T-cell (primary cell): ENCODE results near the gene COPE. TPM values are rescaled to one million over a fixed set of nuclear protein-coding genes. Genes with fewer than 3 reads are reported as not detected.

Source experiments
- ATAC-seq, 4 experiments: fragments of 200-7000 bp in 3 of 4; fragments of 150-1000 bp in 1 of 4; cut with Tn5 transposase; replicated peaks in 1 of 4; 1 replicate in 3 of 4; 2 replicates in 1 of 4; pipeline ENCODE4 v1.10.0; 2021; ENCODE audit warnings: moderate library complexity in 3 of 4, mild to moderate bottlenecking in 2 of 4, moderate number of reproducible peaks in 1 of 4
- CTCF ChIA-PET, 2 donors: fragments of 300-600 bp; sonication (Branson Sonifier 250); formaldehyde crosslinking; loops; one replicate each; lab custom pipeline; 2022; ENCODE audit warnings: antibody characterized with exemption in 2 of 2; lab: Charles Lee
- POLR2A ChIA-PET, 2 donors: fragments of 300-600 bp; sonication (Branson Sonifier 250); formaldehyde crosslinking; loops; one replicate each; lab custom pipeline; 2022; ENCODE audit warnings: antibody characterized with exemption in 2 of 2; lab: Charles Lee
- DNase-seq, 35 experiments: peaks; one replicate each; pipeline versions ENCODE4 v3.0.0 to v3.0.0-alpha.2; 2013 to 2023
- H3K27ac ChIP-seq: one replicate; pipeline ENCODE4 v1.5.1; 2013; ENCODE audit warnings: low read length
- H3K27me3 ChIP-seq, 2 experiments: replicated peaks in 1 of 2; 1 replicate in 1 of 2; 2 replicates in 1 of 2; pipeline versions ENCODE4 v1.6.1 to v1.7.0; 2013; ENCODE audit warnings: low read length in 1 of 2, mixed read lengths in 1 of 2; ENCODE audit not compliant: control insufficient read depth in 2 of 2, insufficient read depth in 2 of 2; ENCODE audit errors: extremely low read depth in 1 of 2
- H3K36me3 ChIP-seq, 2 donors: 1 replicate in 1 of 2; 2 replicates in 1 of 2; pipeline versions ENCODE4 v1.6.1 to v1.7.0; 2013; ENCODE audit warnings: low read length in 1 of 2; ENCODE audit not compliant: control insufficient read depth in 2 of 2, insufficient read depth in 1 of 2; ENCODE audit errors: extremely low read depth in 1 of 2
- H3K4me1 ChIP-seq, 2 experiments: 1 replicate in 1 of 2; 2 replicates in 1 of 2; pipeline versions ENCODE4 v1.6.1 to v1.7.0; 2013; ENCODE audit warnings: low read length in 2 of 2, mixed read lengths in 1 of 2; ENCODE audit not compliant: insufficient read depth in 2 of 2, control insufficient read depth in 1 of 2; ENCODE audit errors: extremely low read depth in 1 of 2
- H3K4me3 ChIP-seq, 2 donors: 1 replicate in 1 of 2; 2 replicates in 1 of 2; pipeline versions ENCODE4 v1.5.1 to v1.7.0; 2013; ENCODE audit warnings: mild to moderate bottlenecking in 2 of 2, low read length in 1 of 2, moderate library complexity in 1 of 2; ENCODE audit not compliant: control insufficient read depth in 1 of 2; ENCODE audit errors: extremely low read depth in 1 of 2
- H3K9me3 ChIP-seq: 2 replicates; pipeline ENCODE4 v1.7.0; 2013
- H3K27ac Mint-ChIP-seq, 2 donors: one replicate each; pipeline ENCODE4 v1.8.0; 2020 to 2021; ENCODE audit warnings: mild to moderate bottlenecking in 2 of 2, mixed read lengths in 2 of 2
- H3K27me3 Mint-ChIP-seq, 2 donors: one replicate each; pipeline ENCODE4 v1.8.0; 2021 to 2022; ENCODE audit warnings: mixed read lengths in 2 of 2
- H3K36me3 Mint-ChIP-seq: one replicate; pipeline ENCODE4 v1.8.0; 2021; ENCODE audit warnings: mixed read lengths
- H3K4me1 Mint-ChIP-seq, 3 donors: one replicate each; pipeline ENCODE4 v1.8.0; 2020 to 2022; ENCODE audit warnings: mixed read lengths in 3 of 3, mild to moderate bottlenecking in 1 of 3
- H3K4me3 Mint-ChIP-seq, 3 donors: one replicate each; pipeline ENCODE4 v1.8.0; 2020 to 2022; ENCODE audit warnings: mild to moderate bottlenecking in 3 of 3, mixed read lengths in 3 of 3, moderate library complexity in 3 of 3
- H3K9me3 Mint-ChIP-seq, 3 donors: one replicate each; pipeline ENCODE4 v1.8.0; 2020 to 2022; ENCODE audit warnings: mixed read lengths in 3 of 3
- WGBS: methylation state at CpG from one replicate; pipeline ENCODE4 v1.1.5; 2013; ENCODE audit warnings: missing lambda C conversion rate; ENCODE audit not compliant: insufficient coverage; 5-methylcytosine and 5-hydroxymethylcytosine counted together
- total RNA-seq, 35 experiments: library from RNA in 6 of 35; stranded (reverse) in 6 of 35; fragments of 120-200 nt in 1 of 35; gene quantifications; one replicate each; pipeline versions ENCODE4 v1.2.1 to v1.2.4 and lab custom pipeline; 2013 to 2026

COPE gene
- total RNA-seq, 5 donors from 2014 or later (not counting 1 experiment from before 2014, with no cell fraction given), result 148 to 222 (median 189) TPM

GRCh38 chr19:18858906-18859646 lies 60.1 kb downstream of the COPE start:
- H3K4me1 ChIP-seq, result peaks cover 0 to 6% of the 10 kb centered on the region in 2 experiments
- H3K27ac ChIP-seq, result no peak overlapping the region
- POLR2A ChIA-PET, result interaction anchor here in 1 of 2 donors (0.6 kb wide), 1 partner anchor 235 kb away, joined by 3 read pairs; no protein-coding TSS in a partner anchor
- Mint-ChIP-seq H3K9me3 (no peaks in the 10 kb centered on the region), H3K4me3 (no peak overlapping the region), H3K27me3 (no peaks in the 10 kb centered on the region), H3K4me1 (no peaks in the 10 kb centered on the region), H3K36me3 (peaks cover 54% of the 10 kb centered on the region), H3K27ac (no peak overlapping the region)
- CTCF ChIA-PET, result interaction anchor here (0.5 kb wide), 2 partner anchors 266 to 408 kb away, joined by 3 to 4 read pairs; no protein-coding TSS in a partner anchor
- no peak for DNase-seq
- no peak for ATAC-seq
- no peaks in the 10 kb centered on the region for H3K9me3 ChIP-seq
- peaks cover 0 to 2% of the 10 kb centered on the region in 2 experiments for H3K27me3 ChIP-seq
- WGBS, result 97% methylated on average over 20 of the region's 21 CpGs
- no peak overlapping the region for H3K4me3 ChIP-seq
- peaks cover 51 to 99% of the 10 kb centered on the region in 2 donors for H3K36me3 ChIP-seq

DNA sequence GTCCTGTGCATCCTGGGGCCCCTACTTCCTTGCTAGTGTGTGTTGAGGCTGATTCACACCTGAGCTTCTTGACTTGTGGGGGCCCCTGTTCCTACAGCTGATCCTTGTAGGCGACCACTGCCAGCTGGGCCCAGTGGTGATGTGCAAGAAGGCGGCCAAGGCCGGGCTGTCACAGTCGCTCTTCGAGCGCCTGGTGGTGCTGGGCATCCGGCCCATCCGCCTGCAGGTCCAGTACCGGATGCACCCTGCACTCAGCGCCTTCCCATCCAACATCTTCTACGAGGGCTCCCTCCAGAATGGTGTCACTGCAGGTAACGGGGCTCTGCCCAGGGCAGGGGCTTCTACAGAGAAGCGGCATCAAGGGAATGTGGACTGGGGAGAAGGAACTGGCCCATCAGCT lies 62.0 kb downstream of the COPE start:
- Histone ChIP-seq H3K4me1 (peaks cover 0 to 6% of the 10 kb centered on the region in 2 experiments), H3K9me3 (no peaks in the 10 kb centered on the region), H3K36me3 (peaks cover 51 to 99% of the 10 kb centered on the region in 2 donors), H3K27ac (no peak overlapping the region), H3K27me3 (no peaks in the 10 kb centered on the region), H3K4me3 (no peak overlapping the region)
- H3K9me3 Mint-ChIP-seq, result no peaks in the 10 kb centered on the region
- POLR2A ChIA-PET, result no interaction called here
- DNase-seq (no peak), ATAC-seq (no peak)
- H3K27me3 Mint-ChIP-seq, result no peaks in the 10 kb centered on the region
- CTCF ChIA-PET, result interaction anchor here in 1 of 2 donors (1.9 kb wide), 1 partner anchor 10 kb away, joined by 4 read pairs; no protein-coding TSS in a partner anchor
- WGBS, result 96% methylated on average over 9 of the region's 13 CpGs
- H3K36me3 Mint-ChIP-seq, result peaks cover 61% of the 10 kb centered on the region
- H3K27ac Mint-ChIP-seq, result no peak overlapping the region
- no peaks in the 10 kb centered on the region for H3K4me1 Mint-ChIP-seq
- no peak overlapping the region for H3K4me3 Mint-ChIP-seq

- peaks cover 58 to 99% of the 10 kb centered on the region in 2 donors for H3K36me3 ChIP-seq
- no peaks in the 10 kb centered on the region for H3K4me1 Mint-ChIP-seq
- peaks cover 56% of the 10 kb centered on the region for H3K36me3 Mint-ChIP-seq
- DNase-seq (no peak), ATAC-seq (no peak)
- no peaks in the 10 kb centered on the region for H3K9me3 ChIP-seq
- 98% methylated on average over 19 of the region's 22 CpGs for WGBS
- H3K27ac Mint-ChIP-seq, result no peak overlapping the region
- no peaks in the 10 kb centered on the region for H3K27me3 Mint-ChIP-seq
- H3K4me3 Mint-ChIP-seq, result no peak overlapping the region
- H3K27ac ChIP-seq, result no peak overlapping the region
- peaks cover 0 to 6% of the 10 kb centered on the region in 2 experiments for H3K4me1 ChIP-seq
- H3K27me3 ChIP-seq, result no peaks in the 10 kb centered on the region
- H3K9me3 Mint-ChIP-seq, result no peaks in the 10 kb centered on the region
- H3K4me3 ChIP-seq, result no peak overlapping the region
- CTCF ChIA-PET, result interaction anchor here in 1 of 2 donors (1.9 kb wide), 1 partner anchor 9 kb away, joined by 4 read pairs; no protein-coding TSS in a partner anchor
- POLR2A ChIA-PET, result interaction anchor here in 1 of 2 donors (0.6 kb wide), 1 partner anchor 648 kb away, joined by 6 read pairs; no protein-coding TSS in a partner anchor
Observed at GRCh38 chr19:18856385-18857126, 62.6 kb downstream of the COPE start.

DNA sequence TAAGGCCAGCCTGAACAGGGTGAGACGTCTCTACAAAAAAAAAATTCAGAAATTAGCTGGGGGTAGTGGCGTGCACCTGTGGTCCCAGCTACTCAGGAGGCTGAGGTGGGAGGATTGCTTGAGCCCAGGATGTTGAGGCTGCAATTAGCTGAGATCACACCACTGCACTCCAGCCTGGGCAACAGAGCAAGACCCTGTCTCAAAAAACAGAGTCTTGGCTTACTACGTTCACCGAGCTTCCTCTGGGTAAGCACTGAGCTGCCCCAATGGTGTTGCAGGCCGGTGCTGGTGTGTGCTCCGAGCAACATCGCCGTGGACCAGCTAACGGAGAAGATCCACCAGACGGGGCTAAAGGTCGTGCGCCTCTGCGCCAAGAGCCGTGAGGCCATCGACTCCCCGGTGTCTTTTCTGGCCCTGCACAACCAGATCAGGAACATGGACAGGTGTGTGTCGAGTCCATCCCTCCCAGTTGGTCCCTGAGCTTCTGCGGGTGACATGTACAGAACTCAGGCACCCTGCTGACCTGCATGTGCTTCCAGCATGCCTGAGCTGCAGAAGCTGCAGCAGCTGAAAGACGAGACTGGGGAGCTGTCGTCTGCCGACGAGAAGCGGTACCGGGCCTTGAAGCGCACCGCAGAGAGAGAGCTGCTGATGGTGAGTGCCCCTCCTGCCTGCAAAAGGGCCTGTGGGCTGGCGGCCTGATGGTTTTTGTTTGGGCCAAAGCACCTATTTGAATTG lies 63.4 kb downstream of the COPE start:
- Histone ChIP-seq H3K4me3 (no peak overlapping the region), H3K36me3 (peaks cover 64 to 99% of the 10 kb centered on the region in 2 donors), H3K9me3 (no peaks in the 10 kb centered on the region), H3K27ac (no peak overlapping the region), H3K27me3 (no peaks in the 10 kb centered on the region), H3K4me1 (peaks cover 0 to under 1% of the 10 kb centered on the region in 2 experiments)
- no peak for DNase-seq
- no peak for ATAC-seq
- Mint-ChIP-seq H3K4me3 (no peak overlapping the region), H3K27ac (no peak overlapping the region), H3K36me3 (peaks cover 56% of the 10 kb centered on the region), H3K4me1 (no peaks in the 10 kb centered on the region), H3K9me3 (no peaks in the 10 kb centered on the region), H3K27me3 (no peaks in the 10 kb centered on the region)
- CTCF ChIA-PET, result interaction anchor here in 1 of 2 donors (1.9 kb wide), 1 partner anchor 8 kb away, joined by 4 read pairs; no protein-coding TSS in a partner anchor
- POLR2A ChIA-PET, result interaction anchor here in 1 of 2 donors (0.5 to 0.6 kb wide), 2 partner anchors 20 to 647 kb away, joined by 6 to 12 read pairs; no protein-coding TSS in a partner anchor
- 96% methylated on average over 27 of the region's 27 CpGs for WGBS

DNA sequence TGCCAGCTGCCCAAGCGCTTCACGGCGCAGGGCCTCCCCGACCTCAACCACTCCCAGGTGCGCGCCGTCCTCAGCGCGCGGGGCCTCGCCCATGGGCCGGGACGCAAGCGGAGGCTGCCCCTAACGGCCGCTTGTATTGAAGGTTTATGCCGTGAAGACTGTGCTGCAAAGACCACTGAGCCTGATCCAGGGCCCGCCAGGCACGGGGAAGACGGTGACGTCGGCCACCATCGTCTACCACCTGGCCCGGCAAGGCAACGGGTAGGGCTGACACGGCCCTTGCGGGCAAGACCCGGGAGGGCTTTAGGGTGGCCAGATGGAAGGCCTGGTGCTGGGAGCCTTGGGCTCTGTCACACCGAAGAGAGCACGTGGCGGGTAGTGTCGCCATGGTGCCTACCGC lies 64.2 kb downstream of the COPE start:
- no peak overlapping the region for H3K27ac Mint-ChIP-seq
- H3K36me3 Mint-ChIP-seq, result peaks cover 60% of the 10 kb centered on the region
- ChIA-PET CTCF (interaction anchor here in 1 of 2 donors (0.5 kb wide), 1 partner anchor 11 kb away, joined by 5 read pairs; no protein-coding TSS in a partner anchor), POLR2A (interaction anchor here in 1 of 2 donors (0.6 kb wide), 1 partner anchor 261 kb away, joined by 3 read pairs; no protein-coding TSS in a partner anchor)
- no peaks in the 10 kb centered on the region for H3K9me3 Mint-ChIP-seq
- no peaks in the 10 kb centered on the region for H3K9me3 ChIP-seq
- no peak overlapping the region for H3K4me3 Mint-ChIP-seq
- H3K27me3 ChIP-seq, result no peaks in the 10 kb centered on the region
- H3K27me3 Mint-ChIP-seq, result no peaks in the 10 kb centered on the region
- ATAC-seq (no peak), DNase-seq (no peak)
- H3K4me1 ChIP-seq, result peaks cover 0 to 2% of the 10 kb centered on the region in 2 experiments
- H3K4me3 ChIP-seq, result no peak overlapping the region
- H3K36me3 ChIP-seq, result peaks cover 64 to 99% of the 10 kb centered on the region in 2 donors
- no peak overlapping the region for H3K27ac ChIP-seq
- WGBS, result 98% methylated on average over 32 of the region's 33 CpGs
- H3K4me1 Mint-ChIP-seq, result peaks cover 0 to 4% (median 0%) of the 10 kb centered on the region in 3 donors
